ENCODE results near the gene MRPL43.

- no peak for TF ChIP-seq POU6F1 (CRISPR knock-in tag; IDR thresholded peaks at IDR 0.05; ENCODE audit: borderline replicate concordance, low read depth)
- no peak for TF ChIP-seq ISL1 (CRISPR knock-in tag; IDR thresholded peaks at IDR 0.05)
- no peak for TF ChIP-seq PPARA (CRISPR knock-in tag; IDR thresholded peaks at IDR 0.05; ENCODE audit: borderline replicate concordance)
Measured at GRCh38 chr10:100968863-100969186, 18.5 kb downstream of the MRPL43 start.
